Ishikawa (cell line): ENCODE measurements around the gene SLC22A3.

Source experiments
- CEBPB ChIP-seq: IDR thresholded peaks from 2 replicates; pipeline ENCODE4 v1.6.1; 2012
- EP300 ChIP-seq: IDR thresholded peaks from 2 replicates; pipeline ENCODE4 v1.6.1; 2012; ENCODE audit warnings: borderline replicate concordance
- FOXM1 ChIP-seq: IDR thresholded peaks from 2 replicates; pipeline ENCODE4 v1.6.1; 2012; ENCODE audit warnings: low read depth, borderline replicate concordance
- NFIC ChIP-seq: IDR thresholded peaks from 2 replicates; pipeline ENCODE4 v1.6.1; 2012
- RAD21 ChIP-seq: IDR thresholded peaks from 2 replicates; pipeline ENCODE4 v1.6.1; 2012; ENCODE audit warnings: low read depth
- TAF1 ChIP-seq: IDR thresholded peaks from 2 replicates; pipeline ENCODE4 v1.6.1; 2012; ENCODE audit warnings: low read depth, mild to moderate bottlenecking
- TCF12 ChIP-seq: IDR thresholded peaks from 2 replicates; pipeline ENCODE4 v1.6.1; 2012; ENCODE audit warnings: low read depth
- TEAD4 ChIP-seq: IDR thresholded peaks from 2 replicates; pipeline ENCODE4 v1.6.1; 2012
- YY1 ChIP-seq: IDR thresholded peaks from 2 replicates; pipeline ENCODE4 v1.6.1; 2012; ENCODE audit warnings: low read depth
- ZBTB7A ChIP-seq: IDR thresholded peaks from 2 replicates; pipeline ENCODE4 v1.6.1; 2012; ENCODE audit warnings: low read depth
- TF ChIP-seq, protein P1 (sequence below): IDR thresholded peaks from 2 replicates; pipeline ENCODE4 v1.6.1; 2012
- TF ChIP-seq, protein P2 (sequence below): IDR thresholded peaks from 2 replicates; pipeline ENCODE4 v1.6.1; 2012
- TF ChIP-seq, protein P3 (sequence below): IDR thresholded peaks from 2 replicates; pipeline ENCODE4 v1.6.1; 2012; ENCODE audit warnings: low read depth, mild to moderate bottlenecking

DNA sequence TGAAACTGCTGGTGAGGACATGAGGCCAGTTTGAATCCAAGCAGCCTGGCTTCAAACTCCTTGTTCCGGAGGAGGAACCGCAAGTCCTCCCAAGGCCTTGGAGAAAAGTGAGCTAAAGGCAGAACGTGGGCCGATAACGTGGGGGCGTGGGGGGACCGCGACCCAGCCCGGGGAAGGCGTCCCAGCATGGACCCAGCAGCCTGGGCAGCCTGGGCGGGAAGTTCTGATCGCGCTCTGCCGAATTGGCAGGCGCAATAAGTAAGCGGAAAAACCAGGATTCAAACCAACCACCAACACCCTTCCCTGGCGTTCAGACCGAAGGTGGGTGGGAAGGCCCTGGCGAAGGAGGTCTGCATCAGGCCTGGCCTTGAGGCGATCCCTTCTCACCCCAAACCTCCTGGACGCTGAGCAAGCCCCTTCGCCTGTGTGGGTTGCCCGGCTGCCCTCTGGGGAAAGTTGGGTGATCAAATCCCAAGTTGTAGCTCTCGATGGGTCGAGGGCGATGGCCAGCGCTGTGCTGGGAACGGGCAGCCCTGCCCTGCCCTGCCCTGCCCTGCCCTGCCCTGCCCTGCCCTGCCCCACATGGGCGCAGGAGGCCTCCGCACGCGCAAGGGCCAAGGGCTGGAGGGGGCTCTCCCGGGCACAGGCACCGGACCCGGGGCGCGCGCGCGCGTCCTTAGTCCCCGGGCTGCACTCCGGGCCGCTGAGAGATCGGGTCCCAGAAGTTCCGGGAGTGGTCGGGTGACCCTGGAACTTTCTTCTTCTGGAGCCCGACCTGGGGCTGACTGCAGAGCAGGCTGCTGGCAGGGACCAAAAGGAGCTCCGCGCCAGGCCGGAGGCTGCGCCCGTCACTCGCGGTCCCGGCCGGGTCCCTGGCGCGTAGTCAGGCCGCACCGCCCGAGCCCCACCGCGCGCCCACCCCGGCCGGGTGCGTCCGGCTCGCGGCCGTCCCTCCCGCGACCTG, 637 bp upstream of the SLC22A3 start:
- TF ChIP-seq RAD21 = no peak
- no peak for TF ChIP-seq CEBPB
- TF ChIP-seq, protein P1, sequence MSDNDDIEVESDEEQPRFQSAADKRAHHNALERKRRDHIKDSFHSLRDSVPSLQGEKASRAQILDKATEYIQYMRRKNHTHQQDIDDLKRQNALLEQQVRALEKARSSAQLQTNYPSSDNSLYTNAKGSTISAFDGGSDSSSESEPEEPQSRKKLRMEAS = no peak
- no peak for TF ChIP-seq TEAD4
- TF ChIP-seq, protein P2, sequence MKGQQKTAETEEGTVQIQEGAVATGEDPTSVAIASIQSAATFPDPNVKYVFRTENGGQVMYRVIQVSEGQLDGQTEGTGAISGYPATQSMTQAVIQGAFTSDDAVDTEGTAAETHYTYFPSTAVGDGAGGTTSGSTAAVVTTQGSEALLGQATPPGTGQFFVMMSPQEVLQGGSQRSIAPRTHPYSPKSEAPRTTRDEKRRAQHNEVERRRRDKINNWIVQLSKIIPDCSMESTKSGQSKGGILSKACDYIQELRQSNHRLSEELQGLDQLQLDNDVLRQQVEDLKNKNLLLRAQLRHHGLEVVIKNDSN = no peak
- TF ChIP-seq YY1 = no peak
- no peak for TF ChIP-seq ZBTB7A
- TF ChIP-seq, protein P3, sequence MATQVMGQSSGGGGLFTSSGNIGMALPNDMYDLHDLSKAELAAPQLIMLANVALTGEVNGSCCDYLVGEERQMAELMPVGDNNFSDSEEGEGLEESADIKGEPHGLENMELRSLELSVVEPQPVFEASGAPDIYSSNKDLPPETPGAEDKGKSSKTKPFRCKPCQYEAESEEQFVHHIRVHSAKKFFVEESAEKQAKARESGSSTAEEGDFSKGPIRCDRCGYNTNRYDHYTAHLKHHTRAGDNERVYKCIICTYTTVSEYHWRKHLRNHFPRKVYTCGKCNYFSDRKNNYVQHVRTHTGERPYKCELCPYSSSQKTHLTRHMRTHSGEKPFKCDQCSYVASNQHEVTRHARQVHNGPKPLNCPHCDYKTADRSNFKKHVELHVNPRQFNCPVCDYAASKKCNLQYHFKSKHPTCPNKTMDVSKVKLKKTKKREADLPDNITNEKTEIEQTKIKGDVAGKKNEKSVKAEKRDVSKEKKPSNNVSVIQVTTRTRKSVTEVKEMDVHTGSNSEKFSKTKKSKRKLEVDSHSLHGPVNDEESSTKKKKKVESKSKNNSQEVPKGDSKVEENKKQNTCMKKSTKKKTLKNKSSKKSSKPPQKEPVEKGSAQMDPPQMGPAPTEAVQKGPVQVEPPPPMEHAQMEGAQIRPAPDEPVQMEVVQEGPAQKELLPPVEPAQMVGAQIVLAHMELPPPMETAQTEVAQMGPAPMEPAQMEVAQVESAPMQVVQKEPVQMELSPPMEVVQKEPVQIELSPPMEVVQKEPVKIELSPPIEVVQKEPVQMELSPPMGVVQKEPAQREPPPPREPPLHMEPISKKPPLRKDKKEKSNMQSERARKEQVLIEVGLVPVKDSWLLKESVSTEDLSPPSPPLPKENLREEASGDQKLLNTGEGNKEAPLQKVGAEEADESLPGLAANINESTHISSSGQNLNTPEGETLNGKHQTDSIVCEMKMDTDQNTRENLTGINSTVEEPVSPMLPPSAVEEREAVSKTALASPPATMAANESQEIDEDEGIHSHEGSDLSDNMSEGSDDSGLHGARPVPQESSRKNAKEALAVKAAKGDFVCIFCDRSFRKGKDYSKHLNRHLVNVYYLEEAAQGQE = no peak
- no peak for TF ChIP-seq TAF1
- no peak for TF ChIP-seq EP300
- TF ChIP-seq NFIC = no peak
- no peak for TF ChIP-seq TCF12
- TF ChIP-seq FOXM1 = no peak
